Left lung (tissue), 10 donors: ENCODE results near the gene RANBP9. TPM values are rescaled to one million over a fixed set of nuclear protein-coding genes. Genes with fewer than 3 reads are reported as not detected.

Experiments
- ATAC-seq: fragments of 200-7000 bp; cut with Tn5 transposase; one replicate; pipeline ENCODE4 v1.9.1; 2020; ENCODE audit warnings: moderate library complexity
- DNase-seq, 4 donors: peaks; one replicate each; pipeline ENCODE4 v3.0.0-alpha.2; 2013 to 2020
- H3K27ac ChIP-seq, 2 donors: fragments of 200-600 bp; sonication (generic) in 1 of 2; one replicate each; pipeline versions ENCODE4 v1.5.0 to v1.8.0; 2020 to 2021
- H3K27me3 ChIP-seq, 2 donors: fragments of 200-600 bp; sonication (generic) in 1 of 2; one replicate each; pipeline versions ENCODE4 v1.5.0 to v1.8.0; 2020 to 2021
- H3K36me3 ChIP-seq, 2 donors: fragments of 200-600 bp; sonication (generic) in 1 of 2; one replicate each; pipeline versions ENCODE4 v1.5.0 to v1.8.0; 2020 to 2021
- H3K4me1 ChIP-seq, 2 donors: fragments of 200-600 bp; one replicate each; pipeline ENCODE4 v1.8.0; 2021
- H3K4me3 ChIP-seq, 2 donors: fragments of 200-600 bp; sonication (generic) in 1 of 2; one replicate each; pipeline versions ENCODE4 v1.5.0 to v1.8.0; 2020 to 2021; ENCODE audit warnings: mild to moderate bottlenecking in 1 of 2
- H3K9me3 ChIP-seq, 2 donors: fragments of 200-600 bp; sonication (generic) in 1 of 2; one replicate each; pipeline versions ENCODE4 v1.5.0 to v1.8.0; 2020 to 2021
- CTCF ChIP-seq, 2 donors: fragments of 200-600 bp; sonication (generic) in 1 of 2; IDR thresholded peaks; one replicate each; pipeline versions ENCODE4 v1.5.0 to v1.8.0; 2021; ENCODE audit warnings: antibody characterized with exemption in 2 of 2
- intact Hi-C, 2 donors: fragments of 100-400 bp; cut with DNase I; formaldehyde crosslinking; loops; one replicate each; pipeline versions ENCODE4 v1.11.2 to v1.14.2; 2022
- polyA plus RNA-seq, 6 donors: library from polyadenylated mRNA; unstranded; fragments of 120-200 nt; gene quantifications; one replicate each; pipeline ENCODE4 v1.2.1, GENCODE V29; 2013; ENCODE audit not compliant: insufficient read length in 6 of 6
- total RNA-seq, 2 donors: library from RNA; stranded (reverse); fragmentation: NEBNext Ultra II Directional; extraction: Animal tissue kit (Norgen Biotek cat#: 25700); gene quantifications; one replicate each; pipeline ENCODE4 v1.2.1, GENCODE V29; 2021
- donor health status: DM: no; HTN: yes; CAD: no.
- donor health status: DM: no; HTN: no; CAD: no.

RANBP9 gene
- total and polyA plus RNA-seq, 8 donors = 34.9 to 49.4 (median 45.1) TPM

GRCh38 chr6:13722880-13723279 is 11.2 kb upstream of the RANBP9 start:
- intact Hi-C loops = no loop called here
- no peaks in the 10 kb centered on the region for H3K27me3 ChIP-seq
- H3K27ac ChIP-seq = no peak overlapping the region
- DNase-seq (no peak), ATAC-seq (no peak)
- TF ChIP-seq CTCF (IDR thresholded peaks at IDR 0.05) = no peak
- H3K36me3 ChIP-seq = no peaks in the 10 kb centered on the region
- H3K4me3 ChIP-seq = no peak overlapping the region
- peaks cover 0 to under 1% of the 10 kb centered on the region in 2 donors for H3K9me3 ChIP-seq
- no peaks in the 10 kb centered on the region for H3K4me1 ChIP-seq

- ATAC-seq (no peak), DNase-seq (no peak)
- Histone ChIP-seq H3K4me1 (peaks cover 0 to 1% of the 10 kb centered on the region in 2 donors), H3K27me3 (no peaks in the 10 kb centered on the region), H3K4me3 (no peak overlapping the region), H3K36me3 (no peaks in the 10 kb centered on the region), H3K9me3 (peaks cover 0 to 4% of the 10 kb centered on the region in 2 donors), H3K27ac (no peak overlapping the region)
- TF ChIP-seq CTCF (IDR thresholded peaks at IDR 0.05) = no peak
- intact Hi-C loops = no loop called here
Observed at GRCh38 chr6:13718123-13718458, 6.5 kb upstream of the RANBP9 start.

- no peaks in the 10 kb centered on the region for H3K27me3 ChIP-seq
- ATAC-seq (no peak), DNase-seq (no peak)
- peaks cover 0 to 4% of the 10 kb centered on the region in 2 donors for H3K9me3 ChIP-seq
- intact Hi-C loops = no loop called here
- no peak overlapping the region for H3K27ac ChIP-seq
- no peak overlapping the region for H3K4me3 ChIP-seq
- peaks cover 4 to 7% of the 10 kb centered on the region in 2 donors for H3K4me1 ChIP-seq
- H3K36me3 ChIP-seq = no peaks in the 10 kb centered on the region
- TF ChIP-seq CTCF (IDR thresholded peaks at IDR 0.05) = no peak
Observed at GRCh38 chr6:13716955-13717295, 5.3 kb upstream of the RANBP9 start.

- intact Hi-C loops = no loop called here
- ATAC-seq = no peak
Observed at GRCh38 chr6:13716225-13716954, 4.8 kb upstream of the RANBP9 start.

GRCh38 chr6:13715444-13715883 is 3.8 kb upstream of the RANBP9 start:
- Histone ChIP-seq H3K4me1 (peaks cover 4 to 7% of the 10 kb centered on the region in 2 donors), H3K27me3 (no peaks in the 10 kb centered on the region), H3K4me3 (no peak overlapping the region), H3K36me3 (no peaks in the 10 kb centered on the region), H3K9me3 (peaks cover 0 to 4% of the 10 kb centered on the region in 2 donors), H3K27ac (no peak overlapping the region)
- DNase-seq = no peak
- no peak for TF ChIP-seq CTCF (IDR thresholded peaks at IDR 0.05)
- intact Hi-C loops = no loop called here
- no peak for ATAC-seq

More at GRCh38 chr6:13716225-13716954, 4.8 kb upstream of the RANBP9 start:
- H3K36me3 ChIP-seq = no peaks in the 10 kb centered on the region
- no peak for TF ChIP-seq CTCF (IDR thresholded peaks at IDR 0.05)
- peaks cover 4 to 7% of the 10 kb centered on the region in 2 donors for H3K4me1 ChIP-seq
- no peak overlapping the region for H3K4me3 ChIP-seq
- no peak overlapping the region for H3K27ac ChIP-seq
- peaks cover 0 to 4% of the 10 kb centered on the region in 2 donors for H3K9me3 ChIP-seq
- H3K27me3 ChIP-seq = no peaks in the 10 kb centered on the region
- no peak for DNase-seq
